ENCODE results near the gene RMND1. TPM values are rescaled to one million over a fixed set of nuclear protein-coding genes. Genes with fewer than 3 reads are reported as not detected.

The RMND1 gene
- total RNA-seq, 1 donor, result 56.5 TPM

- H3K36me3 ChIP-seq (ENCODE audit: insufficient read depth, low read length), result no peaks in the 10 kb centered on the region
- H3K4me1 ChIP-seq (ENCODE audit: insufficient read depth, low read length), result peaks cover 11% of the 10 kb centered on the region
- H3K9me3 ChIP-seq (ENCODE audit: low read depth, low read length), result no peaks in the 10 kb centered on the region
- no peak overlapping the region for H2AFZ ChIP-seq (ENCODE audit: low read length)
- H3K4me2 ChIP-seq (ENCODE audit: insufficient read depth, low read length), result peak overlapping the region; percentile 98
- no peak overlapping the region for H3K27ac ChIP-seq (ENCODE audit: low read depth, low read length)
- no peaks in the 10 kb centered on the region for H3K27me3 ChIP-seq (ENCODE audit: insufficient read depth, low read length)
- H3K4me3 ChIP-seq (ENCODE audit: insufficient read depth, low read length), result no peak overlapping the region
- no peaks in the 10 kb centered on the region for H4K20me1 ChIP-seq (ENCODE audit: insufficient read depth, low read length)
- no peak for DNase-seq (ENCODE audit: insufficient read length, low spot score, missing footprints)
- TF ChIP-seq CTCF (IDR thresholded peaks at IDR 0.05; ENCODE audit: extremely low read depth, low read depth, low read length), result no peak
- H3K79me2 ChIP-seq (ENCODE audit: insufficient read depth, low read length), result no peaks in the 10 kb centered on the region
Measured at GRCh38 chr6:151495380-151495779, 43.5 kb upstream of the RMND1 start.

- Histone ChIP-seq H3K9me3 (ENCODE audit: low read depth, low read length) (no peaks in the 10 kb centered on the region), H3K27ac (ENCODE audit: low read depth, low read length) (peak overlapping the region; percentile 79), H4K20me1 (ENCODE audit: insufficient read depth, low read length) (no peaks in the 10 kb centered on the region), H3K4me1 (ENCODE audit: insufficient read depth, low read length) (peaks cover 11% of the 10 kb centered on the region), H3K27me3 (ENCODE audit: insufficient read depth, low read length) (no peaks in the 10 kb centered on the region), H2AFZ (ENCODE audit: low read length) (peak overlapping the region; percentile 94), H3K36me3 (ENCODE audit: insufficient read depth, low read length) (no peaks in the 10 kb centered on the region), H3K4me2 (ENCODE audit: insufficient read depth, low read length) (peak overlapping the region; percentile 98), H3K4me3 (ENCODE audit: insufficient read depth, low read length) (peak overlapping the region; percentile 80), H3K79me2 (ENCODE audit: insufficient read depth, low read length) (no peaks in the 10 kb centered on the region)
- TF ChIP-seq CTCF (IDR thresholded peaks at IDR 0.05; ENCODE audit: extremely low read depth, low read depth, low read length), result no peak
- DNase-seq (ENCODE audit: insufficient read length, low spot score, missing footprints), result no peak
Measured at GRCh38 chr6:151494936-151495320, 43.0 kb upstream of the RMND1 start.

- TF ChIP-seq CTCF (IDR thresholded peaks at IDR 0.05; ENCODE audit: extremely low read depth, low read depth, low read length), result no peak
- peak overlapping the region; percentile 80 for H3K4me3 ChIP-seq (ENCODE audit: insufficient read depth, low read length)
- H3K27ac ChIP-seq (ENCODE audit: low read depth, low read length), result peak overlapping the region; percentile 79
Measured at GRCh38 chr6:151494235-151494935, 42.5 kb upstream of the RMND1 start.

GRCh38 chr6:151493804-151494234 is 41.9 kb upstream of the RMND1 start, which contains the start of gene CCDC170:
Gene CCDC170, plus strand, starts transcription at chr6:151494017. Its CDS starts 112 bp downstream, at chr6:151494129.
- DNase-seq (ENCODE audit: insufficient read length, low spot score, missing footprints), result peak; percentile 90
- H3K79me2 ChIP-seq (ENCODE audit: insufficient read depth, low read length), result no peaks in the 10 kb centered on the region
- TF ChIP-seq CTCF (IDR thresholded peaks at IDR 0.05; ENCODE audit: extremely low read depth, low read depth, low read length), result no peak

More at GRCh38 chr6:151494235-151494935, 42.5 kb upstream of the RMND1 start:
- Histone ChIP-seq H3K79me2 (ENCODE audit: insufficient read depth, low read length) (no peaks in the 10 kb centered on the region), H3K4me1 (ENCODE audit: insufficient read depth, low read length) (peaks cover 11% of the 10 kb centered on the region), H2AFZ (ENCODE audit: low read length) (peak overlapping the region; percentile 94), H3K36me3 (ENCODE audit: insufficient read depth, low read length) (no peaks in the 10 kb centered on the region), H3K4me2 (ENCODE audit: insufficient read depth, low read length) (peak overlapping the region; percentile 98), H3K27me3 (ENCODE audit: insufficient read depth, low read length) (no peaks in the 10 kb centered on the region), H3K9me3 (ENCODE audit: low read depth, low read length) (no peaks in the 10 kb centered on the region), H4K20me1 (ENCODE audit: insufficient read depth, low read length) (no peaks in the 10 kb centered on the region)
- DNase-seq (ENCODE audit: insufficient read length, low spot score, missing footprints), result peak; percentile 72

More at GRCh38 chr6:151493804-151494234, 41.9 kb upstream of the RMND1 start, which contains the start of gene CCDC170:
- Histone ChIP-seq H3K36me3 (ENCODE audit: insufficient read depth, low read length) (no peaks in the 10 kb centered on the region), H3K4me3 (ENCODE audit: insufficient read depth, low read length) (peak within 1 kb of the TSS; percentile 80), H2AFZ (ENCODE audit: low read length) (peak within 1 kb of the TSS; percentile 94), H3K27me3 (ENCODE audit: insufficient read depth, low read length) (no peaks in the 10 kb centered on the region), H3K27ac (ENCODE audit: low read depth, low read length) (peak within 1 kb of the TSS; percentile 79), H3K4me2 (ENCODE audit: insufficient read depth, low read length) (peak within 1 kb of the TSS; percentile 98), H4K20me1 (ENCODE audit: insufficient read depth, low read length) (no peaks in the 10 kb centered on the region), H3K9me3 (ENCODE audit: low read depth, low read length) (no peaks in the 10 kb centered on the region), H3K4me1 (ENCODE audit: insufficient read depth, low read length) (peaks cover 11% of the 10 kb centered on the region)

All from osteoblast (primary cell).